GM19238 (cell line): ENCODE measurements around the gene ME3.

Experiments used
- DNase-seq: peaks from one replicate; pipeline ENCODE4 v3.0.0; 2011; ENCODE audit warnings: low spot score; ENCODE audit not compliant: insufficient read length

The ME3 gene

DNA sequence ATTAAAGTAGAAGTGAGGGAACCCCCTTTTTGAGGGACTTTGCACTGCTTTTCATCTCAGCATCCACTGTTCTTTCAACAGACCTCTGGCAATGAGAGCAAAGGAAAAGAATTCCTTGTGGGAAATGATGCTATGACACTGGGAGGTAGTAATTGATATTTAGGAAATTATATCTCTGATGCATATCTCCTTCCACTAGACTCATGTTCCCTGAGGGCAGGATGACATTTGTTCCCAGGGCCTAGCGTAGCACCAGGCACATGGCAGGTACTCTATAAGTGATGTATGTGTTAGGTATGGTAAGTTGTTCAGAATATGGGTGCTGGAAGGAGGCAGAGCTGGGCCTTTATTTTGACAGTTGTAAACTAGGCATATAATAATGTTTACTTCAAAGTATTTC lies 154.9 kb downstream of the ME3 start:
- DNase-seq = no peak

DNA sequence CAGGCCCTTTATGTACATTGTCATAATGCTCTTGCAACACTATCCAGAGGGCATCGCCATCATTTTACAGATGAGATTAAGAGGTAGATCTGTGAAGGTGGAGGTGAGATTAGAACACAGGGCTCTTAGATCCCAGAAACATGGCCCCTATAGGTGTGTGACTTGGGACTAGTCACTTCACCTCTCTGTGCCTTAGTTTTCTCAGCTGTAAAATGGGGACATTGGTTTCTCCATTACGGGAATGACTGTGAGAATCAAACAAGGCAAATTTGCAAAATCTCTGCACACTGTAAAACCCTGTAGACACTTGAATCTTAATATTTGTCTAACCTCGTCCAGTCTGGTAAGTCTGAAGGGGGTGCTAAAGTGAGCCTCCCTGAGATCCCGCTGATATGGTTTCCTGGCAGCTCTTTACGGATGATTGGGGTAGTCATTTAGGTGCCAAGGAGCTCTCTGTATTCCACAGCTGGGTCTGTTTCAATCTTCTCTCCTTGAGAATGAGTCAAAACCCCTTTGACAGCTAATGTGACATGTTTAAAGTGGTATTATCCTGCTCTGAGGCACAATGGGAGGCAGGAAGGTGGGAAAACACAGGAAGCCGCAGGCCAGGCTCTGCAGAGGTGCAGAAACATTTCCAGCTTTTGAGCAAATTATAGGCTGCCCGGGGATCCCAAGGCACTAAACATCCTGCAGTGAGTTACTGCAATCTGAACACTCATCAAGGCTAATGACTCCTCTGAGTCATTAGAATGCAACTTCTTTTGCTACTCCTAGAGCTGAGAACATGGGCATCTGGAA lies 156.9 kb downstream of the ME3 start:
- no peak for DNase-seq

DNA sequence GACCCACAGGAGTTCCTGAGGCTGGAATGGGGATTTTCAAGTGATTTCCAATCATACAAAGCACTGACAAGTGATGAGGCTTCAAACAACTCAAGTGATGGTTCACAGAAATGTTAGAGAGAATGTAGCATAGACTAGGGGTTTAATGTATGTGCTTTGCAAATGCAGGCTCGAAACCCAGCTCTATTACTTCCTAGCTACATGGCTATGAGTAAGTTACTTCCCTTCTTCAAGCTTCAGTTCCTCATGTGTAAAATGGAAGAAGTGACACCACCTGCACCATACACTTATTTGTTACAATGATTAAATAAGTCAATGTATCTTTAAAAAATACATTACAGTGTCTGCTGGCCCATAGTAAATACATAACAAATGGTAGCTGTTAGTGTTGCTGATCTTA lies 158.0 kb downstream of the ME3 start:
- DNase-seq = no peak

DNA sequence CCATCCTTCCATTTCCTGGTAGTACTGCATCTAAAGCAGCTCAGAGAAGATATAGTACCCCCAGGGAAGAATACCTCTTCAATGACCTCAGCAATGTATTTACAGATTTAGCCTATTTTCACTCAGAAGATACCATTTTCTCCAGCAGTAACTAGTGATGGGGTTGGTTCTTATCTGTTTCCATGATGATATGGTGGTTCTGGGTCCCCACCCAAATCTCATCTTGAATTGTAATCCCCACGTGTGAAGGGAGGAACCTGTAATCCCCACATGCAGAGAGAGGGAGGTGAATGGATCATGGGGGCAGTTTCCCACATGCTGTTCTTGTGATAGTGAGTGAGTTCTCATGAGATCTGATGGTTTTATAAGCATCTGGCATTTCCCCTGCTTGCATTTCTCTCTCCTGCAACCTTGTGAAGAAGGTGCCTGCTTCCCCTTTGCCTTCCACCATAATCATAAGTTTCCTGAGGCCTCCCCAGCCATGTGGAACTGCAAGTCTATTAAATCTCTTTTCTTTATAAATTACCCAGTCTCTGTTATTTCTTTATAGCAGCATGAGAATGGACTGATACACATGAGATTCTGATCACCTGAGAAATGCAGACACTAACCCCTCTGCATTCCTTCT lies 158.6 kb downstream of the ME3 start:
- DNase-seq = no peak

DNA sequence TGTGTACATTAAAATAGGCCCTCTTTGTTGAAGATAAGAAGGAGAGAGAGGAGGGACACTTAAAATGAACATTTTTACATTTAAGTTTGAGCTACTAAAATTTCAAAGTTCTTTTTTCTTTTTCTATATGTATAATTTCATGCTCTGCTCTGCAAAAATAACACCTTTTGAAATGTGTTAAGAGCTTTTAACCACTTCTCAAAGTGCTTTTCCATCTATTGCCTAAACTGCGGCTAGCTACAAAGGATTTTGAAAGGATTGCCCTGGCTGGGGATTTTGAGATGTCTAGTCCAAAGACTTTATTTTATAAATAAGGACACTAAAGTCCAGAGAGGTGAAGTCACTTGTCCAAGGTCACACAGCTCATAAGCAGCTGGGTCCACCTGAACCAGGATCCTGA lies 159.3 kb downstream of the ME3 start:
- DNase-seq = no peak

DNA sequence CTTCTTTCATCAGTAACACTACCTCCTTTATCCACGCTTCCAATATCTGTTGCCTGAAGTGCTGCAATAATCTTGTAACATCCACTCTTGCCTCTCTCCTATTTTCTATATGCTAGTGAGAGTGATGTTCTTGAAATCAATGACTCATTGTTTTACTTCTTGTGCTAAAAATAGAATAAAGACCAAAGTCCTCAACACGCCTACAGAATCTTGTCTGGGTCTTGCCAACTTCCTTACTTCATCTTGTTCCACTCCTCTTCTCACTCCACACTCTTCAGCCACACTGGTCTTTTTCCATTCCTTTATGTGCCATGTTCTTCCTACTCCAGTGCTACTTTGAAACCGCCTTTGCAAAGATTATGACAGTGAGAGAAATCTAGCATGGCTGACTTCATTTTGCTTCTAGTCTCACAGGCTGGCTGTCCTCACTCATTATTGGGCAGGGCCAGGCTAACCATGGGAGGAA lies 161.3 kb downstream of the ME3 start:
- DNase-seq = no peak

DNA sequence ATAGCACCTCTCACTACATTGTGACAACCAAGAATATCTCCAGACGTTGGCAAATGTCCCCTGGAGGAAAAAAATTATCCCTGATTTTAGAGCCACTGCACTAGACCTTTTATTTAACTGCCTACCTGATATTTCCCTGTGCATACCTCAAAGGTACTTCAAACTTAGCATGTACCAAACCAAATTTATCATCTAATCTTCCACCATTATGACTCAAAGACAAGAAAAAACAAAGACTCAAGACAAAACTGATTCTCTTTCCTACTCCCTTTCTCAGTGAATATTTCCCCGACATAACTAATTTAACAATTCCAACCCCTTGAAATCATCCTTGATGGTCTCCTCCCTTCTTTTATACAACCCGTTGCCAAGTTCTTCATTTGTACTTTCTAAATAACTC lies 161.7 kb downstream of the ME3 start:
- DNase-seq = no peak

DNA sequence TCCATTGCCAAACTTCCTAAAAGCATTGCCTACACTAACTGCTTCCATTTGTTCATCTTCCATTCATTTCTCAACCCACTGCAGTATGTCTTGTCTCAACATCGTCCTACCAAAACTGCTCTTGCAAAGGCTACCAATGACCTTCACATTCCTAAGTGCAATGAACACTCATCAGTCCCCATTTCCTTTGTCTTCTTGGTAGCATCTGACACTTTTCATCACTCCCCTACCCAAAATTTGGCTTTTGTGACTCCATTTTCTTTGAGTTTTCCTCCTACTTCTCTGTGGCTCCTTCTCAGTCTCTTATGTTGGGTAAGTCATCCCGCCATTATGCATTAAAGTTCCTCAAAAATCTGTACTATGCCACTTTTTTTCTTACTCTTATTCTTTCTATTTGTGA lies 162.3 kb downstream of the ME3 start:
- DNase-seq = no peak

DNA sequence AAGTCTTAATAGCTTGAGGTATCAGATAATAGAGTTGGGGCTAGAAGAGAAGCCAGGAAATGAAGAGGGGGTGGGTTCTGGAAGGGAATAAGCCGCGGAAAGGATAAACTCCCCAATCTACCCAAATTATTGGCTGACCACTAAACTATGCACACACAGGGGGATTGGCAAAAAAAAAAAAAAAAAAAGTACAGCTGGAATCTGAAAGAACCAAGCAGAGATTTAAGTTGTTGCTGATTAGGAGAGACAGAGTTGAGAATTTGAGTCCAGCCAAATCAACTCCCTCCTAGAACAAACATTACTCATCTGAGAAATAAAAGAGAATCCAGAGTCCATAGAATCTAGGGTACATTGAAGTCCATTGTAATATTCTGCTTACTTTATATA lies 162.8 kb downstream of the ME3 start:
- no peak for DNase-seq

DNA sequence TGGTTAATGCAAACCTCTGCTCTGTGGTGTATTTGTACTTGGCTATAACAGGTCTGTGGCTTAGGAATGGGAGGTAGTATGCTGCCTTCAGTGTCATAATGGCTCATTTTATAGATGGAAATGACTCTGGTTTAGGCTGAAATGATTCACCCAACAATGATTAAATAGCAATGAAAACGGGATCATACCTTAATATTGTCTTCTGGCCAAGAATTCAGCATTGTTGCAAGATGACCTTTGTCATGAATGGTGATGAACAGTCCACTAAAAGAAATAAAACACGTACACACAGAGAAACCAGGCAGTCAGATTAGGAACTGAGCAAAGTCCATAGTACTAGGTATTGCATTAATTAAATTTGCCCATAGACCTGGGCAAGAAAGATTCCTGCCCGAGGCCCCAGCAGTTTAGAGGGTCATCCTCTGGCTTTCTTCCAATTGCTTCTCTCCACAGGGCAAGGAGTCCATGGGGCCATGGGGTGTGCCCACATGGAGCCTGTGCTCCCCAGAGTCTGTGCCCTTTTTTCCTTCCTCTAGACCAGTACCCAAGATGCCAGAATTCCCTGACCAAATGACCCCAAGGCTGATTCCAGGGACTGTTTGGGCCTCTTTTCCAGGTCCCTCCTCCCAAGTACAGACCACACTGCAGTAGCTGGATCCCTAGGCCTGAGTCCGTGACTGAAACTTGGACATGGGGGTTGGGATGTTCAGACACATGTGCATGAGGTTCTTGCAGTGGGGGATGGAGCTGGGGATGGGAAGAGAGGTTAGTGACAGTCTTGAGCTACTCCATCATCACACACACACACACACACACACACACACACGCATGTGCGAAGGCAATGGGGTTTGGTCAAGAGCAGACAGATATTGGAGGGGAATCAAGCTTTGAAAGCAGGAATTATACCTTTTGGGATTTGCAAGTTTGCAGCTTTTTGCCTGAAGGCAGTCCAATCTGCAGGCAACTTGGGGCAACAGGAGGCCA lies 163.5 kb downstream of the ME3 start:
- no peak for DNase-seq

DNA sequence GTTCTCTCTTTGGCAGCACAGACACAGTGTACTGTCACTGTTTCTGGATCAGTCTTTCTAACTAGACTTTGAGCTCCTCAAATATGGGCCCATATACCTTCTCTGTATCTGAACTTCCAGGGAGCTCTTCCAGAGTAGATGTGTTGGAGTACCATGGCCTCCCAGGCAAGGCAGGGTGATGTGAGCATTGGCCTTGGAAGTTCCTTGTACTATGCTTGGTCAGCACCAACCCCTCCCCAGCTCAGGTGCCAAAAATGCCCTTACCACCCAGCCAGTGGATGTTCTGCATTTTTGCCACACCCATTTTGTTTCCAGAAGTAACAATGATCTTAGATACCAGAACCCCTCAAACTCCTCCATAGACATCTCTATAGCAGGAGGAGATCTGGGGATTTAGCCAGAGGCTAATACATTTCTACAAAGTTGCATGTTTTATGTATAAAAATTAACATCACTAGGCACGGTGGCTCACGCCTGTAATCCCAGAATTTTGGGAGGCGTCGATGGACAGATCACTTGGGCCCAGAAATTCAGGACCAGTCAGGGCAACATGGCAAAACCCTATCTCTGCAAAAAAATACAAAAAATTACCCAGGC lies 165.1 kb downstream of the ME3 start:
- no peak for DNase-seq

DNA sequence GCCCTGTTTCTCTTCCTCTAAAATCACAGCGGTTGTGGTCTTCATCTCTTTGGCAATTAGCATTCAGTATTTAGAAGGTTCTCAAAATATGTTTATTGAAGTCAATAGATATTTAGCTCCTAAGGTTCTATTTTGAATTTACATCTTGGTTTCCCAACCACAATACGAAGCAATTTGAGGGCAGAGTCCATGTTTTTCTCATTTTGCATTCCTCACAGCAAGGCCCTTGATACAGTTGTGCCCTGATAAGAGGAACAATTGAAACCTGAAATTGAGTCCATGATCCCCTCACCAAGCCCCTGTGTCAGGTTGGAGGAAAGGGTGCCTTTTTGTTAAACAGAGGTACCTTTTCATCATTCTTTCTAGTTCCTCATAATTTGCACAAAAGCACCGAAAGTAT lies 166.2 kb downstream of the ME3 start:
- no peak for DNase-seq

DNA sequence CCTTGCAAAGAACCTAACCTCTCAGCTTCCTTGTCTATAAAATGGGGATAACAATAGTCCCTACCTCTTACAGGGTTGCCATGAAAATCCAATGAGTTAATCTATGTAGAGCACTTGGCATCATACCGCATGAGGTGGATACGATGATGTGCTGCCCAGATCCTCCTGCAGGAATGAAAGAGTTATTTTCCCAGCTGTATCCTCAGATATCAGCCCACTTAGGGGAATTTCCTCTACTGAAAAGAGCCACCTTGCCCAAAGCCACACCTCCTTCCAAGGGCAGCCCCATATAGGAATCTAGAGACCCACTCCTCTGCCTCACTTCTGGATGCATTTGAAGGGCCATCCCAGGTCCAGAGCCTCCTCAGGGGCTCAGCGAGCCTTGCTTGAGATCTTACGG lies 169.3 kb downstream of the ME3 start:
- DNase-seq = no peak

DNA sequence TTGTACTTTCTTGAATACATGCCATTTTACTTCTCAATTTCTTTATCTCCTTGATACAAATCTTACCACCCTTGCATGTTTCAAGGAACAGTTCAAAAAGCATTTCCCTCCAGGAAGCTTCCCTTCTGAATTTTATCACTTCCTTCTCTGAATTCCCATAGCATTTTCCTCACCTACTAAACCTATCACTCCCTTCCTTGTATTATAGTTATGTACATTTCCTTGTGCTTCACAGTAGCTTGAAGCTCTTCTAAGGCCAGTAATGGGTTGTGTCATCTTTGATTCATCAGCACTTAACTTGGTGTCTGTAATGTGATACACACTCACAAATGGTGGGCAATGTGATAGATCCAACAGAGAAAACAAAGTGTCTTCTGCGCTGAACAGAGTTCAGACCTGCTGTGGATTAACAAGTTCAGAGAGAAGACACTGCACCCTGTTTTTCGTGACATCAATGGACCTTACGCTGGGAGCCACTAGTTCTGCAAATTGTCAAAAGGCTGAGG lies 170.2 kb downstream of the ME3 start:
- no peak for DNase-seq

DNA sequence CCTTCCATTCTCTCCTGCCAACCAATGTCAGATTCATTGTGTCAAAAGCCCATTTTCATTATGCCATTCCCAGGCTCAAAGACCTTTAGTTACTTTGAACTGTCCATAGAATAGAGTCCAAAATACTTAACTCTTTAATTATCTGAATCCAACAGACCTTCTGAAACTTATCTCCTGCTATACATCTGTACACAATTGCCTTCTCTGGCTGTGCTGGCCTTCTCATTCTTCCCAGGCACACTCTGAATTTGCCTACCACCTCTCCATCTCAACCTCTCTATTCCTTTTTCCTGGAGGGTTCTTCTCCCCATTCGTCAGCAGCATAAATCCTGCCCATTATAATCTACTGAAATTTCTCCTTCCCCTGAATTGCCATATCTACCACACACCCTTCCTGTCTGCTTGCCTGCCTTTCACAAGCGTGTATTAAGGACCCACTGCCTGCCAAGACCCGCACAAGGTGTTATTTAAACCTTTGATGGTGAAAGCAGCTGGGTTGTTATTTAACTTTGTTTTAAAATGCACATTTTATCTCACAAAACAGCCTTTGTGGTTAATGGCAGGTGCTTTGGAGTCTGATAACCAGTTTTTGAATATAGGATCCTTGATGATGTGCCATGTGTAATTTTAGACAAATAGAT lies 171.8 kb downstream of the ME3 start:
- DNase-seq = no peak

DNA sequence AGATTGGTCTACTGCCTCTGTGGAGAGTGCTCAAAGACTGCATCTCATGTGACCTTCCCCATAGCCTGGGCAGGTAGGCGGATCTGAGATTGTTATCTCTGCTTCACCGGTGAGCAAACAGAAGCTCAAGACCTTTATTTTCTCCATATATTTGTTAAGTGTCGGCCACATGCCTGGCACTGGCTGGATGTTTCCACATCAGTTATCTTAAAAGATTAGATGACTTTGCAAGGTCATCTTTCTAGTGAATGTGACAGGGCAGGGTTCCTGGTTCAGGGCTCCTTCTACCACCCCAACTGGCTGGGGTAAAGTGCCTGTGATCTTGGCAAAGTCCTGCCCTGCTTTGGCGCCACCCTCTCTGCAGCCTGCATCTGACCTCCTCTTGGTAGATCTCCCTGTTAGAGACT lies 172.7 kb downstream of the ME3 start:
- no peak for DNase-seq

DNA sequence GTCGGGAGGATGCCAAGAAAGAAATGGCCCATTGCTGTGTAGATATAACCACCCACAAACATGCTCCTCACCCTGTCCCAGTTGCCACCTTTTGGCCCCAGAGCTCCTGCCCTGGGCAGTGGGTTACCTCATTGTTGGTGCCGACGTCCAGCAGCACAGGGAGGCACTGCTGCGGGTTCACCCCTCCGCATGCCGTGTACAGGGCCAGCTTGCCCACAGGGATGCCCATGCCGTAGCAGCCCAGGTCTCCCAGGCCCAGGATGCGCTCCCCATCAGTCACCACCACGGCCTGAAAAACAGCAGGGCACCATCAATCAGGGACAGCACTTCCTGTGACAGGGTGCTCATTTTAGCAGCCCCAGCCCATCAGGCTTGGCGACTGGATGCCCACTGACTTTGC lies 174.6 kb downstream of the ME3 start:
- no peak for DNase-seq

DNA sequence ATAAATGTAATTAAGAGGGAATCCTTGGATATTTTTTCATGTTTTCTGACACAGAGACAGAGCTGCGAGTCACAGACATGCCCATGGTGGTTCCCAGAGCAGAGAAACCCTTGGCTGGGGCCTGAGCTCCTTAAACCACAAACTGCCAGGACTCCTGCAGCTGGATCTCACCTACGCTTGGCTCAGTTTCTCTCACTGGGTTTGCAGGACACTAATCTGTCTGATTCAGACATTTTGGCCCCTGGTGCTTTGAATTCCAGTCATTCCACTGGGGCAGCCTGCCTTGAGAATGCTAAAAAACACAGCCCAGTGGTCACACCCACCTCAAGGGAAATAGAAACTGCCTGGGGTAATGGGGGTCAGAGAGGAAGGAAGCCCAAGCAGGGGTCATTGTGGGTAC lies 175.1 kb downstream of the ME3 start:
- no peak for DNase-seq

DNA sequence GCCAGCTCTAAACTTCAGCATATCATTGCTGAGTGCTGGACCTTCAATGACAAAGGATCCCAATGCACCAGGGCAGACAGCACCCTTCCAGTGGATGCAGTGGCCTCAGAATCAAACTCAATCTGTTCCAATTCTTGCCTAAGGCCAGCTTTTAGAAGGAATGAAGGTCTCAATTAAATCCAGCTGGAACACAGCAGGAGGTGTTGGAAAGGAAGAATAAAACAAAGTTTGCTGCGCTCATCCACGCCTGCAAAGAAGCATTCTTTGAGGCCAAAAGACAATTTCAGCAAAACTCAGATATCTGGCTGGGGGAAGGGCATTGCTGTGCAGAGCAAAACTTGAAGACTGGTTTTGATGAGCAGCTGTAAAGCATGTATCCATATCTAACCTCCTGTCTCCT lies 177.1 kb downstream of the ME3 start:
- no peak for DNase-seq

DNA sequence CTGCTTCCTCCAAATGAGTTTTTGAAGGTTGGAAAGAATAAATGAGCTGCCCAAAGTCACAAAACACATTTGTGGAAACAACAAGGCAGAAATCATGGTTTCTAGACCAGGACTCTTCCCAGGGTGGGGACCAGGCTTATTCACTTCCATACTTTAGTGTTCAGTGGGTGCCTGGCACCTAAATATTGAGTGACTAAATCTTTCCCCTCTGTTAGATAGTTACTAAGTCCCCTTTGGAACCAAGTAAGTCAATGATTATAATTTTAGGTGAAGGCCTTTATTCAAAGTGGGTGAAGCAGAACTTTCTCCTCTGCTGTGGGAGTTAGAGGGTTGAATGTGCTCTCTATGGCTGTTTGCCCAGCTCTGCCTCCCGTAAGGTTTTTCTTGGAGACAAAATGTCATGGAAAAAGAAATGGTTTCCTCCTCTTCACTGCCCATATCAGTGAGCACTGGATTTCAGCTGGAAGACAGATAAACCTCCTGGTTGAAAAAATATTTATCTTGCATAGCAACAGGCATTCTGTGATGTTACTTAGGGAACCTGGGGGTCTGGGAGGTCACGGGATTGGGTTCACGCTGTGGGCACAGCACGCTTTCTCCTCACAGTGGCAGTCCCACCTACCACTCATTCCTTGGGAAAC lies 179.9 kb downstream of the ME3 start:
- DNase-seq = no peak
